ENCODE data around the gene RILPL2.

RILPL2 gene

GRCh38 chr12:123401753-123402683, 34.5 kb downstream of the RILPL2 start:
- Histone ChIP-seq H3K27ac (ENCODE audit: low read length) (no peak overlapping the region), H3K4me1 (ENCODE audit: control insufficient read depth, insufficient read depth, low read length) (peaks cover 25% of the 10 kb centered on the region), H3K36me3 (ENCODE audit: control insufficient read depth in 2 of 2, insufficient read depth in 2 of 2, low read length in 2 of 2) (peaks cover 36 to 45% of the 10 kb centered on the region in 2 donors), H3K9ac (ENCODE audit: low read length in 2 of 2) (no peak overlapping the region), H3K9me3 (ENCODE audit: control insufficient read depth in 2 of 2, low read length in 2 of 2) (no peaks in the 10 kb centered on the region), H3K27me3 (ENCODE audit: control insufficient read depth in 1 of 2, insufficient read depth in 2 of 2, low read length in 2 of 2) (no peaks in the 10 kb centered on the region), H3K4me3 (ENCODE audit: low read length in 2 of 2) (no peak overlapping the region)

- Histone ChIP-seq H3K36me3 (ENCODE audit: control insufficient read depth in 2 of 2, insufficient read depth in 2 of 2, low read length in 2 of 2) (peaks cover 47 to 49% of the 10 kb centered on the region in 2 donors), H3K27ac (ENCODE audit: low read length) (peak overlapping the region; percentile 41), H3K4me3 (ENCODE audit: low read length in 2 of 2) (peak overlapping the region in 1 of 2 donors; percentile 49), H3K9ac (ENCODE audit: low read length in 2 of 2) (peak overlapping the region in 1 of 2 donors; percentile 36), H3K4me1 (ENCODE audit: control insufficient read depth, insufficient read depth, low read length) (peaks cover 32% of the 10 kb centered on the region), H3K9me3 (ENCODE audit: control insufficient read depth in 2 of 2, low read length in 2 of 2) (no peaks in the 10 kb centered on the region), H3K27me3 (ENCODE audit: control insufficient read depth in 1 of 2, insufficient read depth in 2 of 2, low read length in 2 of 2) (no peaks in the 10 kb centered on the region)
Observed at GRCh38 chr12:123399255-123399617, 37.2 kb downstream of the RILPL2 start.

GRCh38 chr12:123398550-123399254, 37.8 kb downstream of the RILPL2 start:
- Histone ChIP-seq H3K9ac (ENCODE audit: low read length in 2 of 2) (peak overlapping the region in 1 of 2 donors; percentile 36), H3K4me1 (ENCODE audit: control insufficient read depth, insufficient read depth, low read length) (peaks cover 32% of the 10 kb centered on the region), H3K4me3 (ENCODE audit: low read length in 2 of 2) (peak overlapping the region in 1 of 2 donors; percentile 49), H3K36me3 (ENCODE audit: control insufficient read depth in 2 of 2, insufficient read depth in 2 of 2, low read length in 2 of 2) (peaks cover 42 to 44% of the 10 kb centered on the region in 2 donors), H3K27me3 (ENCODE audit: control insufficient read depth in 1 of 2, insufficient read depth in 2 of 2, low read length in 2 of 2) (no peaks in the 10 kb centered on the region), H3K9me3 (ENCODE audit: control insufficient read depth in 2 of 2, low read length in 2 of 2) (no peaks in the 10 kb centered on the region), H3K27ac (ENCODE audit: low read length) (peak overlapping the region; percentile 41)

- Histone ChIP-seq H3K9me3 (ENCODE audit: control insufficient read depth in 2 of 2, low read length in 2 of 2) (no peaks in the 10 kb centered on the region), H3K36me3 (ENCODE audit: control insufficient read depth in 2 of 2, insufficient read depth in 2 of 2, low read length in 2 of 2) (peaks cover 38% of the 10 kb centered on the region in 2 donors), H3K4me3 (ENCODE audit: low read length in 2 of 2) (peak overlapping the region in 1 of 2 donors; percentile 49), H3K27me3 (ENCODE audit: control insufficient read depth in 1 of 2, insufficient read depth in 2 of 2, low read length in 2 of 2) (no peaks in the 10 kb centered on the region), H3K4me1 (ENCODE audit: control insufficient read depth, insufficient read depth, low read length) (peaks cover 28% of the 10 kb centered on the region), H3K9ac (ENCODE audit: low read length in 2 of 2) (no peak overlapping the region), H3K27ac (ENCODE audit: low read length) (peak overlapping the region; percentile 41)
Observed at GRCh38 chr12:123398177-123398549, 38.3 kb downstream of the RILPL2 start.

GRCh38 chr12:123397400-123397799, 39.1 kb downstream of the RILPL2 start:
- Histone ChIP-seq H3K36me3 (ENCODE audit: control insufficient read depth in 2 of 2, insufficient read depth in 2 of 2, low read length in 2 of 2) (peaks cover 36 to 37% of the 10 kb centered on the region in 2 donors), H3K4me1 (ENCODE audit: control insufficient read depth, insufficient read depth, low read length) (peaks cover 28% of the 10 kb centered on the region), H3K9ac (ENCODE audit: low read length in 2 of 2) (no peak overlapping the region), H3K4me3 (ENCODE audit: low read length in 2 of 2) (no peak overlapping the region), H3K27me3 (ENCODE audit: control insufficient read depth in 1 of 2, insufficient read depth in 2 of 2, low read length in 2 of 2) (no peaks in the 10 kb centered on the region), H3K27ac (ENCODE audit: low read length) (peak overlapping the region; percentile 49), H3K9me3 (ENCODE audit: control insufficient read depth in 2 of 2, low read length in 2 of 2) (no peaks in the 10 kb centered on the region)

- H3K9me3 ChIP-seq (ENCODE audit: control insufficient read depth in 2 of 2, low read length in 2 of 2) = no peaks in the 10 kb centered on the region
- H3K9ac ChIP-seq (ENCODE audit: low read length in 2 of 2) = no peak overlapping the region
- H3K27me3 ChIP-seq (ENCODE audit: control insufficient read depth in 1 of 2, insufficient read depth in 2 of 2, low read length in 2 of 2) = no peaks in the 10 kb centered on the region
- peaks cover 34 to 39% of the 10 kb centered on the region in 2 donors for H3K36me3 ChIP-seq (ENCODE audit: control insufficient read depth in 2 of 2, insufficient read depth in 2 of 2, low read length in 2 of 2)
- peak overlapping the region; percentile 49 for H3K27ac ChIP-seq (ENCODE audit: low read length)
- H3K4me3 ChIP-seq (ENCODE audit: low read length in 2 of 2) = no peak overlapping the region
- H3K4me1 ChIP-seq (ENCODE audit: control insufficient read depth, insufficient read depth, low read length) = peaks cover 26% of the 10 kb centered on the region
Observed at GRCh38 chr12:123396954-123397353, 39.5 kb downstream of the RILPL2 start.

GRCh38 chr12:123396543-123396942, 39.9 kb downstream of the RILPL2 start:
- Histone ChIP-seq H3K36me3 (ENCODE audit: control insufficient read depth in 2 of 2, insufficient read depth in 2 of 2, low read length in 2 of 2) (peaks cover 37 to 42% of the 10 kb centered on the region in 2 donors), H3K27ac (ENCODE audit: low read length) (no peak overlapping the region), H3K4me3 (ENCODE audit: low read length in 2 of 2) (no peak overlapping the region), H3K4me1 (ENCODE audit: control insufficient read depth, insufficient read depth, low read length) (peaks cover 28% of the 10 kb centered on the region), H3K9ac (ENCODE audit: low read length in 2 of 2) (no peak overlapping the region), H3K27me3 (ENCODE audit: control insufficient read depth in 1 of 2, insufficient read depth in 2 of 2, low read length in 2 of 2) (no peaks in the 10 kb centered on the region), H3K9me3 (ENCODE audit: control insufficient read depth in 2 of 2, low read length in 2 of 2) (no peaks in the 10 kb centered on the region)

GRCh38 chr12:123395236-123395635, 41.2 kb downstream of the RILPL2 start:
- Histone ChIP-seq H3K9me3 (ENCODE audit: control insufficient read depth in 2 of 2, low read length in 2 of 2) (no peaks in the 10 kb centered on the region), H3K4me3 (ENCODE audit: low read length in 2 of 2) (no peak overlapping the region), H3K27ac (ENCODE audit: low read length) (no peak overlapping the region), H3K4me1 (ENCODE audit: control insufficient read depth, insufficient read depth, low read length) (peaks cover 34% of the 10 kb centered on the region), H3K9ac (ENCODE audit: low read length in 2 of 2) (no peak overlapping the region), H3K36me3 (ENCODE audit: control insufficient read depth in 2 of 2, insufficient read depth in 2 of 2, low read length in 2 of 2) (peaks cover 39 to 45% of the 10 kb centered on the region in 2 donors), H3K27me3 (ENCODE audit: control insufficient read depth in 1 of 2, insufficient read depth in 2 of 2, low read length in 2 of 2) (no peaks in the 10 kb centered on the region)

- H3K27me3 ChIP-seq (ENCODE audit: control insufficient read depth in 1 of 2, insufficient read depth in 2 of 2, low read length in 2 of 2) = no peaks in the 10 kb centered on the region
- no peak overlapping the region for H3K27ac ChIP-seq (ENCODE audit: low read length)
- peaks cover 36 to 41% of the 10 kb centered on the region in 2 donors for H3K36me3 ChIP-seq (ENCODE audit: control insufficient read depth in 2 of 2, insufficient read depth in 2 of 2, low read length in 2 of 2)
Observed at GRCh38 chr12:123393747-123394146, 42.7 kb downstream of the RILPL2 start.

GRCh38 chr12:123391546-123392343, 44.7 kb downstream of the RILPL2 start:
- H3K36me3 ChIP-seq (ENCODE audit: control insufficient read depth in 2 of 2, insufficient read depth in 2 of 2, low read length in 2 of 2) = peaks cover 31 to 36% of the 10 kb centered on the region in 2 donors
- H3K27ac ChIP-seq (ENCODE audit: low read length) = no peak overlapping the region
- H3K9me3 ChIP-seq (ENCODE audit: control insufficient read depth in 2 of 2, low read length in 2 of 2) = no peaks in the 10 kb centered on the region
- no peak overlapping the region for H3K4me3 ChIP-seq (ENCODE audit: low read length in 2 of 2)
- no peaks in the 10 kb centered on the region for H3K27me3 ChIP-seq (ENCODE audit: control insufficient read depth in 1 of 2, insufficient read depth in 2 of 2, low read length in 2 of 2)
- H3K4me1 ChIP-seq (ENCODE audit: control insufficient read depth, insufficient read depth, low read length) = peaks cover 32% of the 10 kb centered on the region
- H3K9ac ChIP-seq (ENCODE audit: low read length in 2 of 2) = no peak overlapping the region

More at GRCh38 chr12:123393747-123394146, 42.7 kb downstream of the RILPL2 start:
- H3K4me1 ChIP-seq (ENCODE audit: control insufficient read depth, insufficient read depth, low read length) = peaks cover 33% of the 10 kb centered on the region
- H3K9ac ChIP-seq (ENCODE audit: low read length in 2 of 2) = no peak overlapping the region
- no peak overlapping the region for H3K4me3 ChIP-seq (ENCODE audit: low read length in 2 of 2)
- H3K9me3 ChIP-seq (ENCODE audit: control insufficient read depth in 2 of 2, low read length in 2 of 2) = no peaks in the 10 kb centered on the region

Measured in stomach smooth muscle (tissue), 2 donors.